A673 (cell line): ENCODE results near the gene DNAJC13.

Experiments
- EZH2 ChIP-seq: fragments of 200-600 bp; sonication (generic); IDR thresholded peaks from 2 replicates; pipeline ENCODE4 v1.6.1; 2017; ENCODE audit warnings: borderline replicate concordance, low read depth, mild to moderate bottlenecking, mixed read lengths, antibody characterized with exemption, low read length; ENCODE audit not compliant: poor library complexity, severe bottlenecking
- TF ChIP-seq, protein P1 (sequence below): fragments of 300-800, 200-600 bp; sonication (generic); conservative IDR thresholded peaks from 2 replicates; pipeline ENCODE4 v1.5.1; 2017; ENCODE audit warnings: low read depth, mild to moderate bottlenecking, antibody characterized with exemption, low read length, moderate library complexity, mixed read lengths

DNA sequence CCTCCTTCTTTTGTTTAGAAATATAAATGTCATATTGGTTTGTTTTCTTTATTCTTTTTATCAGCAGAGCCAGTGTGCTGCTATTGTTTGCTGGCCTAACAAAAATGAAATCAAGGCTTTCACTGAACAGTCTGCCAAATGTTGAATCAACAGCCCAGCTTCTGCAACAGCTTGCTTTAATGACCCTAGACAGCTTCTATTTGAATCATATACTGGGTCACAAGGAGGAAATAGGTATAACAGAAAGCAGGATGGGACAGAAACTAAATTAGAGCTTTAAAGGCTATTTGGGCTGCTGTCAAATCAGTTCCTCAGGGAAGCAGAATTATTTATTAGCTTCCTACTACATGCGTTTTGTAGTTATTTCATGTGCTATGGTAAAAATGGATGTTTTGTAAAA is 12.1 kb upstream of the DNAJC13 start:
- TF ChIP-seq, protein P1, sequence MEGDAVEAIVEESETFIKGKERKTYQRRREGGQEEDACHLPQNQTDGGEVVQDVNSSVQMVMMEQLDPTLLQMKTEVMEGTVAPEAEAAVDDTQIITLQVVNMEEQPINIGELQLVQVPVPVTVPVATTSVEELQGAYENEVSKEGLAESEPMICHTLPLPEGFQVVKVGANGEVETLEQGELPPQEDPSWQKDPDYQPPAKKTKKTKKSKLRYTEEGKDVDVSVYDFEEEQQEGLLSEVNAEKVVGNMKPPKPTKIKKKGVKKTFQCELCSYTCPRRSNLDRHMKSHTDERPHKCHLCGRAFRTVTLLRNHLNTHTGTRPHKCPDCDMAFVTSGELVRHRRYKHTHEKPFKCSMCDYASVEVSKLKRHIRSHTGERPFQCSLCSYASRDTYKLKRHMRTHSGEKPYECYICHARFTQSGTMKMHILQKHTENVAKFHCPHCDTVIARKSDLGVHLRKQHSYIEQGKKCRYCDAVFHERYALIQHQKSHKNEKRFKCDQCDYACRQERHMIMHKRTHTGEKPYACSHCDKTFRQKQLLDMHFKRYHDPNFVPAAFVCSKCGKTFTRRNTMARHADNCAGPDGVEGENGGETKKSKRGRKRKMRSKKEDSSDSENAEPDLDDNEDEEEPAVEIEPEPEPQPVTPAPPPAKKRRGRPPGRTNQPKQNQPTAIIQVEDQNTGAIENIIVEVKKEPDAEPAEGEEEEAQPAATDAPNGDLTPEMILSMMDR = no peak
- no peak for TF ChIP-seq EZH2
